Lower lobe of right lung (tissue), 2 donors: ENCODE measurements around the gene RPS6KC1. TPM values are rescaled to one million over a fixed set of nuclear protein-coding genes. Genes with fewer than 3 reads are reported as not detected.

Experiments
- ATAC-seq, 2 donors: fragments of 200-7000 bp; cut with Tn5 transposase; one replicate each; pipeline ENCODE4 v1.9.1; 2020 to 2022; ENCODE audit warnings: mild to moderate bottlenecking in 2 of 2, moderate library complexity in 2 of 2
- DNase-seq: peaks from one replicate; pipeline ENCODE4 v3.0.0-alpha.2; 2020
- H3K27ac ChIP-seq: fragments of 200-600 bp; one replicate; pipeline ENCODE4 v1.8.0; 2022
- H3K27me3 ChIP-seq: fragments of 200-600 bp; one replicate; pipeline ENCODE4 v1.8.0; 2022; ENCODE audit warnings: low read depth
- H3K36me3 ChIP-seq: fragments of 200-600 bp; one replicate; pipeline ENCODE4 v1.8.0; 2022; ENCODE audit warnings: mild to moderate bottlenecking
- H3K4me1 ChIP-seq: fragments of 200-600 bp; one replicate; pipeline ENCODE4 v1.8.0; 2022
- H3K4me3 ChIP-seq: fragments of 200-600 bp; one replicate; pipeline ENCODE4 v1.8.0; 2022; ENCODE audit warnings: mild to moderate bottlenecking
- H3K9me3 ChIP-seq: fragments of 200-600 bp; one replicate; pipeline ENCODE4 v1.8.0; 2022
- intact Hi-C: fragments of 100-400 bp; cut with DNase I; formaldehyde crosslinking; loops from one replicate; pipeline ENCODE4 v1.11.0; 2022
- total RNA-seq: library from RNA; stranded (reverse); fragmentation: NEBNext Ultra II Directional; extraction: Animal tissue kit (Norgen Biotek cat#: 25700); gene quantifications from one replicate; pipeline ENCODE4 v1.2.1, GENCODE V29; 2021
- TF ChIP-seq, protein P1 (sequence below): fragments of 200-600 bp; IDR thresholded peaks from one replicate; pipeline ENCODE4 v1.8.0; 2022; ENCODE audit warnings: antibody characterized with exemption, mild to moderate bottlenecking
- donor health status: DM: no; HTN: yes; CAD: no; lungs with severe emphysema.

The RPS6KC1 gene
- total RNA-seq, 1 donor from 2014 or later, result 18.7 TPM

DNA sequence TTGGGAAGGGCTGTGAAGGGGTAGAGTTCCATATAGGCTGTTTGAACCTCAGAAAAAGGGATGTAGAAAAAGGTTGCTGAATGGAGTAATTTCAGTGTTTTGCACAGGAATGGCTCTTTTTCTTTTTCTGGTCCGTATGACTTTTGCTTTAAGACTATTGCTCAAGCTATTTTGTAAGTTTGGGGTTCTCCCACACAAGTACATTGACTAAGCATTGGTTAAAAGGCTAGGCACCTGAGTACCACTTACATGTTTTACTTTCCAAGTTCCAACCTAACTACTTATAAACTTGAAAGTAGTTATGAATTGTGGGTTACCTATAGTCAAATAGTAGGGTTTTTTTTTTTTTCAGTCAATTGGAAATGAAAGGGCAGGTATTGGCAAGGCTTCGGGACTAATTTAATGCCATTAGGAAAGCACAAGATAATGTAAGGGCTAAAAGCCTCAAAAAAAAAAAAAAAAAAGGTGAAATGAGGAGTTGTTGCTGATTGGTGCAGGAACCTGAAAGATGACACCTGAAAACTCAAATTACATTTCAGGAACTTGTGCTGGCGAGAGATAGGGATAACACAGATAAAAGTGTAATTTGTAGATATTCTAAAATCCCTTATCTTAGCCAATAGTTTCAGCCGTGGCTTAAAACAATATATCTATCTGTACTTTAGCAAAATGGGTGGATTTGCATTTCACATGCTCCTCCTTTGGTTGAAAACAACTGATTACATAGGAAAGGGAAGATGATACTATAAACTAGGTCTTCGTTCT is 209.5 kb downstream of the RPS6KC1 start:
- Histone ChIP-seq H3K9me3 (no peaks in the 10 kb centered on the region), H3K4me3 (no peak overlapping the region), H3K36me3 (peaks cover 4% of the 10 kb centered on the region), H3K27ac (no peak overlapping the region), H3K27me3 (no peaks in the 10 kb centered on the region), H3K4me1 (no peaks in the 10 kb centered on the region)
- TF ChIP-seq, protein P1, sequence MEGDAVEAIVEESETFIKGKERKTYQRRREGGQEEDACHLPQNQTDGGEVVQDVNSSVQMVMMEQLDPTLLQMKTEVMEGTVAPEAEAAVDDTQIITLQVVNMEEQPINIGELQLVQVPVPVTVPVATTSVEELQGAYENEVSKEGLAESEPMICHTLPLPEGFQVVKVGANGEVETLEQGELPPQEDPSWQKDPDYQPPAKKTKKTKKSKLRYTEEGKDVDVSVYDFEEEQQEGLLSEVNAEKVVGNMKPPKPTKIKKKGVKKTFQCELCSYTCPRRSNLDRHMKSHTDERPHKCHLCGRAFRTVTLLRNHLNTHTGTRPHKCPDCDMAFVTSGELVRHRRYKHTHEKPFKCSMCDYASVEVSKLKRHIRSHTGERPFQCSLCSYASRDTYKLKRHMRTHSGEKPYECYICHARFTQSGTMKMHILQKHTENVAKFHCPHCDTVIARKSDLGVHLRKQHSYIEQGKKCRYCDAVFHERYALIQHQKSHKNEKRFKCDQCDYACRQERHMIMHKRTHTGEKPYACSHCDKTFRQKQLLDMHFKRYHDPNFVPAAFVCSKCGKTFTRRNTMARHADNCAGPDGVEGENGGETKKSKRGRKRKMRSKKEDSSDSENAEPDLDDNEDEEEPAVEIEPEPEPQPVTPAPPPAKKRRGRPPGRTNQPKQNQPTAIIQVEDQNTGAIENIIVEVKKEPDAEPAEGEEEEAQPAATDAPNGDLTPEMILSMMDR, result no peak
- ATAC-seq, result no peak
- intact Hi-C loops, result no loop called here
- DNase-seq, result no peak

DNA sequence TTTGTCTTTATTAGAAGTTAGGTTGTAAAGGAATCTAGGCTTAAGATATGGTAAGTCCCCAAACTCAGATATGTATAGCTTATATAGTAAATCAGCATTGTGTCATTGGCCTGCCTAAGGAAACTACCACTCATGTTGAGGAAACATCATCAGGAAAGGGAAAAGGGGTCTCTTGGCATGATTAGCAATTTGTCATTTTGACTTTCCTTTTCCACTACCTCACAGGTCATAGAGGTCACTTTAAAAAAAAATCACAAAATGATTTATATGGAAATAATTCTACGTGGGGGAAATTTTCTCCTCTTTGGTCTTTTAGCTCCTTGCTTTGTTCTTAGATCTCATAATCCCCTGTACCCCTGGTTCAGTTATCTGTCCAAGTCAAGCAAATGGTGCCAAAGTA is 213.5 kb downstream of the RPS6KC1 start:
- ATAC-seq (no peak), DNase-seq (no peak)
- intact Hi-C loops, result no loop called here
- Histone ChIP-seq H3K27me3 (no peaks in the 10 kb centered on the region), H3K9me3 (no peaks in the 10 kb centered on the region), H3K4me1 (no peaks in the 10 kb centered on the region), H3K36me3 (peaks cover 4% of the 10 kb centered on the region), H3K4me3 (no peak overlapping the region), H3K27ac (no peak overlapping the region)
- TF ChIP-seq, protein P1, result no peak

DNA sequence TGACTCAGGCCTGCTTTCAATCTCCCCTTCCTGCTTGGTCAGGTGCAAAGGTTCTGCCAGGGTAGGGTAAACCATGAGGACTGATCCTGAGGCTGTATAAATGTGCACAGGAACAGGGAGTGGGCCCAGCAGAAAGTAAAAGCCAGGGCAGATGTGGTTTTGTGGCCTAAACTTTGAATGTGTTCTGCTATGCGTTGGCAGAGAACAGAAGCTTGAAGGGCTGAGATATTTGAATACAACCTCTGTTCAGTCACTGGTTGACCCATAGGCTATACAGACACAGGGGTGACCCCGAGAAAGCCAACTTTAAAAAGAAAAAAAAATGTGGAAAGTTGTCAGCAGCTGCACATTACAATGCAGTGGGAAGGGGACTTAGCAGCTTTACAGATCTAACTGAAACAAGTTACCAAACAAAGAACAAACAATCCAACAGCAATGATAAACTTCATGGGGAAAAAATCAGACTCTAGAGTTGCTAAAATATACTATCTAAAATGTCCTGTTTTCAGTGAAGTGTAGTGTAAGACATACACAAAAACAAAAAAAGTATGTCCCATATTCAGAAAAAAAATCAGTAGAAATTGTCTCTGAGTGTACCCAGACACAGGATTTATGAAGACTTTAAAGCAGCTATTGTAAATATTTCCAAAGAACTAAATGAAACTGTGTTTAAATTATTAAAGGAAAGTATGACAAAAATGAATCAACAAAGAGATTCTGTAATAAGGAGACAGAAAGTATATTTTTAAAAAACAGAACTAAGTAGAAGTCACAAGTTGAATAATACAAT is 216.1 kb downstream of the RPS6KC1 start:
- ATAC-seq (no peak), DNase-seq (no peak)
- intact Hi-C loops, result no loop called here
- Histone ChIP-seq H3K27me3 (no peaks in the 10 kb centered on the region), H3K36me3 (no peaks in the 10 kb centered on the region), H3K9me3 (no peaks in the 10 kb centered on the region), H3K27ac (no peak overlapping the region), H3K4me3 (no peak overlapping the region), H3K4me1 (no peaks in the 10 kb centered on the region)
- TF ChIP-seq, protein P1, result no peak

DNA sequence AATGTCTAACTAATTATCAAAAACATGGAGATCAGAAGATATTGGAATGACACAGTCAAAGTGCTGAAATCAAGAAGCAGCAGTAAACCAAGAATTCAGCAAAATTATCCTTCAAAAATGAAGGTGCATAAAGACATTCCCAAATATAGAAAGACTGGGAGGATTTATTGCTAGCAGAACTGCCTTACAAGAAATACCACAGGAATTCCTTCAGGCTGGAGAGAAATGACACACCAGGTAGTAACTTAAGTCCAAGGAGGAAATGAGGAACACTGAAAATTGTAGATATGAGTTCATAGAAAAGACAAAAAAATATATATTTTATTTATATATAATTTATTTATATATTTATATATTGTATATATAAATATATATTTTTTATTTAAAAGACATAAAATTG is 217.2 kb downstream of the RPS6KC1 start:
- Histone ChIP-seq H3K27ac (no peak overlapping the region), H3K36me3 (peaks cover 8% of the 10 kb centered on the region), H3K27me3 (no peaks in the 10 kb centered on the region), H3K4me1 (no peaks in the 10 kb centered on the region), H3K4me3 (no peak overlapping the region), H3K9me3 (no peaks in the 10 kb centered on the region)
- ATAC-seq (no peak), DNase-seq (no peak)
- intact Hi-C loops, result no loop called here
- TF ChIP-seq, protein P1, result no peak

DNA sequence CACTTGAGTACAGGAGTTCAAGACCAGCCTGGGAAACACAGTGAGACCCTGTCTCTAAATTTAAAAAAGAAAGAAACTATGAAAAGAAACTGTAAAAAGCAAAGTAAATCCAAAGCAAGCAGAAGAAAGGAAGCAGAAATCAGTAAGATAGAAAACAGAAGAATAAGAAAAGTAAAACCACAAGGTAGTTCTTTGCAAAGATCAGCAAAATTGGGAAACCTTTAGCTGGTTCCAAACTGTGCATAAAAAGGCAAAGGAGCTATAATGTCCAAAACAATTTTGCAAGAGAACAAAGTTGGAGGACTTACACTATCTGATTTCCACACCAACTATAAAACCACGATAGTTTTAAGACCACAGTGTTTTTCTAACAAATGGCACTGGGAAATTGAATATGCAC is 218.8 kb downstream of the RPS6KC1 start:
- H3K4me3 ChIP-seq, result no peak overlapping the region
- ATAC-seq (no peak), DNase-seq (no peak)
- H3K27me3 ChIP-seq, result no peaks in the 10 kb centered on the region
- H3K27ac ChIP-seq, result no peak overlapping the region
- TF ChIP-seq, protein P1, result no peak
- peaks cover 8% of the 10 kb centered on the region for H3K36me3 ChIP-seq
- intact Hi-C loops, result no loop called here
- H3K9me3 ChIP-seq, result no peaks in the 10 kb centered on the region
- no peaks in the 10 kb centered on the region for H3K4me1 ChIP-seq
